ENCODE data around the gene ETF1.

Gene ETF1

DNA sequence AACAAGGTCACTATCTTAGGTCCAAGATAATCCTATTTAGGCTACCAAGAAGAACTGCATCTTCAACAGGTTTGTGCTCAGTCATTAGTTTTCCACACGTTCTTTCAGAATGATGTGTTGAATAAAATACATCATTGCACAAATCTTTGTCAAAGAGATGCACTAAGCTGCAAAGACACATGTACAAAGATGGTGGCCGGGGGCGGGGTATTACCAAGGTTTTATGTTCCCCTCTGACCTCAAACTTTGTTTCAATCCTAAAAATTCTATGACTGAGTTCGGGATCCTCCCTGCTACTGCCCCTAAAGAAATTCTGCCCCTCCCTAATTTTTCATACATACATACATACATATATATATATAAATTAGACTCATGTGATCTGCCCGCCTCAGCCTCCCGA, 17.9 kb upstream of the ETF1 start:
- H3K4me2 ChIP-seq (ENCODE audit: low read length) = no peak overlapping the region
- WGBS (ENCODE audit: extremely low coverage, insufficient coverage, insufficient read length) = no CpG with 5 or more reads among the region's 6 CpGs
- H4K8ac ChIP-seq (ENCODE audit: low read depth, low read length) = no peak overlapping the region
- no peaks in the 10 kb centered on the region for H3K4me1 ChIP-seq (ENCODE audit: control insufficient read depth in 1 of 2, insufficient read depth in 2 of 2, low read length in 2 of 2)
- no peak overlapping the region for H2BK120ac ChIP-seq (ENCODE audit: insufficient read depth, low read length, poor library complexity)
- no peak overlapping the region for H4K91ac ChIP-seq (ENCODE audit: low read depth, low read length)
- H3K36me3 ChIP-seq (ENCODE audit: control insufficient read depth in 1 of 2, insufficient read depth in 2 of 2, low read length in 2 of 2) = peaks cover 32 to 53% of the 10 kb centered on the region in 2 experiments
- no peak overlapping the region for H3K4me3 ChIP-seq (ENCODE audit: low read depth, low read length)
- H3K79me2 ChIP-seq (ENCODE audit: control insufficient read depth, insufficient read depth, low read length, poor library complexity) = no peaks in the 10 kb centered on the region
- H3K4ac ChIP-seq (ENCODE audit: low read depth, low read length) = no peak overlapping the region
- H3K14ac ChIP-seq (ENCODE audit: low read length) = no peak overlapping the region
- no peak for DNase-seq
- no peak overlapping the region for H3K23ac ChIP-seq (ENCODE audit: low read length)
- no peak overlapping the region for H2BK5ac ChIP-seq (ENCODE audit: low read depth, low read length, poor library complexity)
- H4K12ac ChIP-seq (ENCODE audit: low read depth, low read length) = no peak overlapping the region
- no peaks in the 10 kb centered on the region for H3K9me3 ChIP-seq (ENCODE audit: insufficient read depth, low read depth, low read length)
- no peak overlapping the region for H3K27ac ChIP-seq (ENCODE audit: low read depth, low read length)
- no peak overlapping the region for H3K9ac ChIP-seq (ENCODE audit: low read length)
- no peak overlapping the region for H2AFZ ChIP-seq (ENCODE audit: insufficient read depth, low read length, poor library complexity)
- H2BK12ac ChIP-seq (ENCODE audit: low read length) = no peak overlapping the region
- no peak overlapping the region for H2AK5ac ChIP-seq (ENCODE audit: low read length)
- H3K18ac ChIP-seq (ENCODE audit: low read length) = no peak overlapping the region
- no peaks in the 10 kb centered on the region for H3K79me1 ChIP-seq (ENCODE audit: low read length)
- H3K27me3 ChIP-seq (ENCODE audit: insufficient read depth, low read length) = no peaks in the 10 kb centered on the region

DNA sequence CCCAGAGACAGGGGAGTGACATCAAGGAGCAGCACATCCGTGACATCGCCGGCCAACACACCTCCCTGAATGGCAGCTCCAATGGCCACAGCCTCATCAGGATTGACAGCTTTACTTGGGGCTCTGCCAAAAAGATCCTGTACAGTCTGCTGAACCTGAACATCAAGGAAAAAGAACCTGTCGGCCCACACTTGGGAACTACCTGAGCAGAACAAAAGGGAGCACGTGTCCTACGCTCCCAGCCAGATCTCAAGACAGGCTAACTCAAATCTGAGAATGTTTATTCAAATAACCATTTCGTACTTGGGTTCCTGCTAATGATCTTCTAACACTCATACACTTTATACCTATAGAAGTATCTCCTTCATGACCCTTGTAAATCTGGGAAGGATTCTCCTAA, 16.9 kb upstream of the ETF1 start:
- no peaks in the 10 kb centered on the region for H3K27me3 ChIP-seq (ENCODE audit: insufficient read depth, low read length)
- no peak overlapping the region for H3K9ac ChIP-seq (ENCODE audit: low read length)
- H3K9me3 ChIP-seq (ENCODE audit: insufficient read depth, low read depth, low read length) = no peaks in the 10 kb centered on the region
- no peak for DNase-seq
- no peak overlapping the region for H3K14ac ChIP-seq (ENCODE audit: low read length)
- no peak overlapping the region for H4K91ac ChIP-seq (ENCODE audit: low read depth, low read length)
- no peak overlapping the region for H4K12ac ChIP-seq (ENCODE audit: low read depth, low read length)
- H3K4me1 ChIP-seq (ENCODE audit: control insufficient read depth in 1 of 2, insufficient read depth in 2 of 2, low read length in 2 of 2) = no peaks in the 10 kb centered on the region
- H3K79me2 ChIP-seq (ENCODE audit: control insufficient read depth, insufficient read depth, low read length, poor library complexity) = no peaks in the 10 kb centered on the region
- no peak overlapping the region for H4K8ac ChIP-seq (ENCODE audit: low read depth, low read length)
- no peak overlapping the region for H3K4me3 ChIP-seq (ENCODE audit: low read depth, low read length)
- no peak overlapping the region for H2AFZ ChIP-seq (ENCODE audit: insufficient read depth, low read length, poor library complexity)
- H3K4ac ChIP-seq (ENCODE audit: low read depth, low read length) = no peak overlapping the region
- H3K27ac ChIP-seq (ENCODE audit: low read depth, low read length) = no peak overlapping the region
- no peak overlapping the region for H3K23ac ChIP-seq (ENCODE audit: low read length)
- H2BK5ac ChIP-seq (ENCODE audit: low read depth, low read length, poor library complexity) = no peak overlapping the region
- peaks cover 25 to 47% of the 10 kb centered on the region in 2 experiments for H3K36me3 ChIP-seq (ENCODE audit: control insufficient read depth in 1 of 2, insufficient read depth in 2 of 2, low read length in 2 of 2)
- WGBS (ENCODE audit: extremely low coverage, insufficient coverage, insufficient read length) = no CpG with 5 or more reads among the region's 7 CpGs
- H3K4me2 ChIP-seq (ENCODE audit: low read length) = no peak overlapping the region
- H3K18ac ChIP-seq (ENCODE audit: low read length) = no peak overlapping the region
- no peaks in the 10 kb centered on the region for H3K79me1 ChIP-seq (ENCODE audit: low read length)
- no peak overlapping the region for H2BK12ac ChIP-seq (ENCODE audit: low read length)
- no peak overlapping the region for H2BK120ac ChIP-seq (ENCODE audit: insufficient read depth, low read length, poor library complexity)
- no peak overlapping the region for H2AK5ac ChIP-seq (ENCODE audit: low read length)

DNA sequence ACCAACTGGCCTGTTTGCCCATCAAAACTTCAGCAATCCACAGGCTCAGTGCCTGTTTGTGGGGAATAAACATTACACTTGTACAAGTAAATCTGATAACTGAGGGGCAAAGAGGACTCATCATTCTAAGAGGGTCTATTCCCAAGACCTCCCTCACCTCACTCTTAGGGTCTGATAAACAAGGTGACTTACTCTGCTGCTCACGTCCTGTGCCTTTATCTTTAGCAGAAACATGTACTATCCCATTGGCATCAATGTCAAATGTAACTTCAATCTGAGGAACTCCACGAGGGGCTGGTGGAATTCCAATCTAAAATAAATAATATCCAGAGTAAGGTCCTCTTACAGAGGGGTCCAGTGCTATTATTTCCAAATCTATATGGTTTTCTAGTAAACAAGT, 14.6 kb upstream of the ETF1 start:
- Histone ChIP-seq H2AK5ac (ENCODE audit: low read length) (no peak overlapping the region), H3K4me2 (ENCODE audit: low read length) (no peak overlapping the region), H3K18ac (ENCODE audit: low read length) (no peak overlapping the region), H3K23ac (ENCODE audit: low read length) (no peak overlapping the region), H2AFZ (ENCODE audit: insufficient read depth, low read length, poor library complexity) (no peak overlapping the region), H3K79me2 (ENCODE audit: control insufficient read depth, insufficient read depth, low read length, poor library complexity) (no peaks in the 10 kb centered on the region), H2BK12ac (ENCODE audit: low read length) (no peak overlapping the region), H3K9me3 (ENCODE audit: insufficient read depth, low read depth, low read length) (no peaks in the 10 kb centered on the region), H4K12ac (ENCODE audit: low read depth, low read length) (no peak overlapping the region), H3K9ac (ENCODE audit: low read length) (no peak overlapping the region), H3K4me1 (ENCODE audit: control insufficient read depth in 1 of 2, insufficient read depth in 2 of 2, low read length in 2 of 2) (no peaks in the 10 kb centered on the region), H4K91ac (ENCODE audit: low read depth, low read length) (no peak overlapping the region), H4K8ac (ENCODE audit: low read depth, low read length) (no peak overlapping the region), H3K14ac (ENCODE audit: low read length) (no peak overlapping the region), H3K36me3 (ENCODE audit: control insufficient read depth in 1 of 2, insufficient read depth in 2 of 2, low read length in 2 of 2) (peaks cover 19 to 43% of the 10 kb centered on the region in 2 experiments), H3K4me3 (ENCODE audit: low read depth, low read length) (no peak overlapping the region), H2BK5ac (ENCODE audit: low read depth, low read length, poor library complexity) (no peak overlapping the region), H3K27me3 (ENCODE audit: insufficient read depth, low read length) (no peaks in the 10 kb centered on the region), H3K27ac (ENCODE audit: low read depth, low read length) (no peak overlapping the region), H2BK120ac (ENCODE audit: insufficient read depth, low read length, poor library complexity) (no peak overlapping the region), H3K4ac (ENCODE audit: low read depth, low read length) (no peak overlapping the region), H3K79me1 (ENCODE audit: low read length) (no peaks in the 10 kb centered on the region)
- WGBS (ENCODE audit: extremely low coverage, insufficient coverage, insufficient read length) = no CpG with 5 or more reads among the region's 2 CpGs
- no peak for DNase-seq

DNA sequence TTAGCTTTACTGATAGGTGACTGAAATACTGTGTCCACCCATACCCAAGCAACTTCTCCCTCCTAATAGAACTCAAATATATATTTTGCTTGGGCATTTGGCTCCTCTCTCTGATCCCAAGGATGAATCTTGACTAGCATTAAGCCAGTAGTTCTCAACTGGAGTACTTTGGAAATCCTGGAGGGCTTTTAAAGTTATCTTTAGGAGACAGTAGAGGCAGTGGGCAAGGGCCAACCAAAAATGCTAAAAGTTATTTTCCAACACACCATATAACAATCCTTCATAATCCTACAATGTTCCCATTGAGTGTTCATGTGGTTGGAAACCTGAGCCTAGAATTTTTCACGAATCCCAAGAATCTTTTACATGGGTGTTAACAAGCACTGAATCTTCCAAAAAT, 11.1 kb upstream of the ETF1 start:
- H3K9ac ChIP-seq (ENCODE audit: low read length) = no peak overlapping the region
- no peak overlapping the region for H4K8ac ChIP-seq (ENCODE audit: low read depth, low read length)
- H3K27ac ChIP-seq (ENCODE audit: low read depth, low read length) = no peak overlapping the region
- H3K18ac ChIP-seq (ENCODE audit: low read length) = no peak overlapping the region
- no peak for DNase-seq
- no peak overlapping the region for H3K4me2 ChIP-seq (ENCODE audit: low read length)
- H3K23ac ChIP-seq (ENCODE audit: low read length) = no peak overlapping the region
- no peaks in the 10 kb centered on the region for H3K9me3 ChIP-seq (ENCODE audit: insufficient read depth, low read depth, low read length)
- no peak overlapping the region for H3K4ac ChIP-seq (ENCODE audit: low read depth, low read length)
- no peaks in the 10 kb centered on the region for H3K79me1 ChIP-seq (ENCODE audit: low read length)
- no peak overlapping the region for H4K12ac ChIP-seq (ENCODE audit: low read depth, low read length)
- no peaks in the 10 kb centered on the region for H3K4me1 ChIP-seq (ENCODE audit: control insufficient read depth in 1 of 2, insufficient read depth in 2 of 2, low read length in 2 of 2)
- H2BK12ac ChIP-seq (ENCODE audit: low read length) = no peak overlapping the region
- H4K91ac ChIP-seq (ENCODE audit: low read depth, low read length) = no peak overlapping the region
- H3K4me3 ChIP-seq (ENCODE audit: low read depth, low read length) = no peak overlapping the region
- H2AK5ac ChIP-seq (ENCODE audit: low read length) = no peak overlapping the region
- H2BK5ac ChIP-seq (ENCODE audit: low read depth, low read length, poor library complexity) = no peak overlapping the region
- H3K36me3 ChIP-seq (ENCODE audit: control insufficient read depth in 1 of 2, insufficient read depth in 2 of 2, low read length in 2 of 2) = peaks cover 5 to 28% of the 10 kb centered on the region in 2 experiments
- WGBS (ENCODE audit: extremely low coverage, insufficient coverage, insufficient read length) = no CpG with 5 or more reads among the region's 1 CpG
- no peaks in the 10 kb centered on the region for H3K79me2 ChIP-seq (ENCODE audit: control insufficient read depth, insufficient read depth, low read length, poor library complexity)
- H3K27me3 ChIP-seq (ENCODE audit: insufficient read depth, low read length) = no peaks in the 10 kb centered on the region
- H2BK120ac ChIP-seq (ENCODE audit: insufficient read depth, low read length, poor library complexity) = no peak overlapping the region
- H2AFZ ChIP-seq (ENCODE audit: insufficient read depth, low read length, poor library complexity) = no peak overlapping the region
- no peak overlapping the region for H3K14ac ChIP-seq (ENCODE audit: low read length)

Measured in trophoblast cell (in vitro differentiated cells and primary cell).